ENCODE data around the gene ALPK3.

DNA sequence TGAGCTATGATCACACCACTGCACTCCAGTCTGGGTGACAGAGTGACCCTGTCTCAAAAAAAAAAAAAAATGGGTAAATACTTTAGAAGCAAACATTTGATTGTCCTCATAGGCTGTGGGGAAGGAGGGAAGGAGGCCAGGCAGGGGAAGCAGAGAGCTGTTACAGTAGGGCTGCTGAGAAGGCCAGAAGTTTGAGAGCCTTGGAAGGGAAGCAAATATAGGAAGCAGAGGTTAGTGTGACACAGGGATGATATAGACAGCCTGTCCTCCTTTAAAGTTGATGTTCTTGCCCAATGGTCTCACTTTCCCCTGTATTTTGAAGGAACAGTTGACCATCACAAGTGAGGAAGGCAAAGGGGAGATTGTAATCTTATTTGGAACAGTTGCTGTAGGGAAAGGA is 5.3 kb upstream of the ALPK3 start:
- TF ChIP-seq, protein P1, sequence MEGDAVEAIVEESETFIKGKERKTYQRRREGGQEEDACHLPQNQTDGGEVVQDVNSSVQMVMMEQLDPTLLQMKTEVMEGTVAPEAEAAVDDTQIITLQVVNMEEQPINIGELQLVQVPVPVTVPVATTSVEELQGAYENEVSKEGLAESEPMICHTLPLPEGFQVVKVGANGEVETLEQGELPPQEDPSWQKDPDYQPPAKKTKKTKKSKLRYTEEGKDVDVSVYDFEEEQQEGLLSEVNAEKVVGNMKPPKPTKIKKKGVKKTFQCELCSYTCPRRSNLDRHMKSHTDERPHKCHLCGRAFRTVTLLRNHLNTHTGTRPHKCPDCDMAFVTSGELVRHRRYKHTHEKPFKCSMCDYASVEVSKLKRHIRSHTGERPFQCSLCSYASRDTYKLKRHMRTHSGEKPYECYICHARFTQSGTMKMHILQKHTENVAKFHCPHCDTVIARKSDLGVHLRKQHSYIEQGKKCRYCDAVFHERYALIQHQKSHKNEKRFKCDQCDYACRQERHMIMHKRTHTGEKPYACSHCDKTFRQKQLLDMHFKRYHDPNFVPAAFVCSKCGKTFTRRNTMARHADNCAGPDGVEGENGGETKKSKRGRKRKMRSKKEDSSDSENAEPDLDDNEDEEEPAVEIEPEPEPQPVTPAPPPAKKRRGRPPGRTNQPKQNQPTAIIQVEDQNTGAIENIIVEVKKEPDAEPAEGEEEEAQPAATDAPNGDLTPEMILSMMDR (IDR thresholded peaks at IDR 0.05): no peak
- no peak for TF ChIP-seq EZH2 (IDR thresholded peaks at IDR 0.05)
- no peak for TF ChIP-seq EZH2phosphoT487 (IDR thresholded peaks at IDR 0.05)

All from neural progenitor cell (in vitro differentiated cells).